NCI-H1436 treated with DMSO at 0.1 percent for 48 hours (cell line): ENCODE results near the gene CCDC117.
A peak's percentile ranks its signal among the peaks of the same experiment; 100 is the strongest.

Experiments used
- DNase-seq: peaks from one replicate; lab custom pipeline; 2025; lab: John Stamatoyannopoulos, UW

Gene CCDC117

DNA sequence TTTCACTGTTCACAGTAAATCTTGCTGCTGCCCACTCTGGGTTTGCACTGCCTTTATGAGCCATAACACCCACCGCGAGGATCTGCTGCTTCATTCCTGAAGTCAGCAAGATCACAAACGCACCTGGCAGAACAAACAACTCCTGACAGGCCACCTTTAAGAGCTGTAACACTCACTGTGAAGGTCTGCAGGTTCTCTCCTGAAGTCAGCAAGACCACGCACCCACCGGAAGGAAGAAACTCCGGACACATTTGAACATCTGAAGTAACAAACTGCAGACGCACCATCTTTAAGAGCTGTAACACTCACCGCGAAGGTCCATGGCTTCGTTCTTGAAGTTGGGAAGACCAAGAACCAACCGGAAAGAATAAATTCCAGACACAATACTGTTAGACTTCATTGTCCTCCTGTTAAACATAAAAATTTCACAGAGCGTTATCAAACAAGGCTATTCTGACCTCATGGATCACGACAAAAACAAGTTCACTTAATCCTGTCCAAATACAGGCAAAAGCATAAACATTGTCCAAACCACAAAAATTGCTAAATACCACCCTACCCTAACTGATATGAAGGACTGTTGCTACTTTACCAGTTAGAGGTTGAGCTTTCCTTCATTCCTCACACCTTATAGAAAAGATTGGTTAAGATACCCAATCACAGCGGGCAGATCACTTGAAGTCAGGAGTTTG lies 3.0 kb upstream of the CCDC117 start:
- DNase-seq, result no peak

- no peak for DNase-seq
These were observed 1.2 kb upstream of the CCDC117 start for GRCh38 chr22:28771195-28771791.

DNA sequence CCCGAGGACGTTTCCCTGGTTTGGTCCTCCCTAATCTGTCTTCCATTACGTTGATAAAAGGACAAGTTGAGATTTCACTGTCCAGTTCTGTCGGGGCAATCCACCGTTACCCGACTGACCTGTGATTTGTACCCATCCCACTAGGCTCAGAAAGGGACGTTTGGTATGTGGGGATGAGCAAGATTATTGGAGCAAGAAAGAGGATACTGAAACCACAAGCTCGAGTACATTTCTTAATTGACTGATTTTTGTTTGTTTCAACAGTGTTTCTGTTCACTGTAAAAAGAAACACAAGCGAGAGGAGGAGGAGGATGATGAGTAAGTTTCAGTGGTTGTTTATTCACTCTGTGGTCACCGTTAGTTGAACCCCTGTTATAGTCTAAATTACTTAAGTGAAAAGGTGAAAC lies 969 bp downstream of the CCDC117 start:
- DNase-seq, result no peak

DNA sequence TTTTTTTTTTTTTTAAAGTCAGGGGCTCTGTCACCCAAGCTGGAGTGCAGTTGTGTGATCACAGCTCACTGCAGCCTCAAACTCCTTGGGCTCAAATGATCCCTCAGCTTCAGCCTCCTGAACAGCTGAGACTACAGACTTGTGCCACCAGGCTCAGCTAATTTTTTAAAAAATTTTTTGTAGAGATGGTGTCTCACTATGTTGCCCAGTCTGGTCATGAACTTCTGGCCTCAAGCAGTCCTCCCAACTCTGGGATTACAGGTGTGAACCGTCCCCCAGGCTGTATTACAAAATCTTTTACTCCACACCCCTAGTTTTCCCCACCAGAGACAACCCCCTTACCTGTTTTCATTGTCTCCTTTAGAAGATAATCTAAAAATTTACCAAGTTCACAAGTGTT lies 1.9 kb downstream of the CCDC117 start:
- DNase-seq, result no peak

DNA sequence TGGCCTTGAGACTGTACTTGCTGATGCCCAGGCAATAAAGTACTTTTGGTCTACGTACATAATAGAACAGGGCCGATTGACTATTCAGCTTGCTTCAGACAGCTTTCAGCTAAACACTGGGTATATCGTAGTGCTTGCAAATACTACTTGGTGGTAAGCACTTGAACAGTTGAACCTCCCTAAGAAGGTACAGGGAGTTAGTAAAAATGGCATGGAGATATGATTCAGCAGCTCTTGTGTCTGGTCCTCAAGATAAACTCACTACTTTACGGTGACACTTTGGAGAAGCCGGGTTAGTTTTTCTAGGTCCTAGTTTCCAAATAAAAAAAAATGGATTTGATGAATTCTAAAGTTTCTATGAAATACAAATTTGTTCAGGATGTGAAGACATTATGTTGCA lies 7.3 kb downstream of the CCDC117 start:
- DNase-seq, result no peak

- DNase-seq, result no peak
These were observed 7.8 kb downstream of the CCDC117 start for GRCh38 chr22:28780296-28780695.

DNA sequence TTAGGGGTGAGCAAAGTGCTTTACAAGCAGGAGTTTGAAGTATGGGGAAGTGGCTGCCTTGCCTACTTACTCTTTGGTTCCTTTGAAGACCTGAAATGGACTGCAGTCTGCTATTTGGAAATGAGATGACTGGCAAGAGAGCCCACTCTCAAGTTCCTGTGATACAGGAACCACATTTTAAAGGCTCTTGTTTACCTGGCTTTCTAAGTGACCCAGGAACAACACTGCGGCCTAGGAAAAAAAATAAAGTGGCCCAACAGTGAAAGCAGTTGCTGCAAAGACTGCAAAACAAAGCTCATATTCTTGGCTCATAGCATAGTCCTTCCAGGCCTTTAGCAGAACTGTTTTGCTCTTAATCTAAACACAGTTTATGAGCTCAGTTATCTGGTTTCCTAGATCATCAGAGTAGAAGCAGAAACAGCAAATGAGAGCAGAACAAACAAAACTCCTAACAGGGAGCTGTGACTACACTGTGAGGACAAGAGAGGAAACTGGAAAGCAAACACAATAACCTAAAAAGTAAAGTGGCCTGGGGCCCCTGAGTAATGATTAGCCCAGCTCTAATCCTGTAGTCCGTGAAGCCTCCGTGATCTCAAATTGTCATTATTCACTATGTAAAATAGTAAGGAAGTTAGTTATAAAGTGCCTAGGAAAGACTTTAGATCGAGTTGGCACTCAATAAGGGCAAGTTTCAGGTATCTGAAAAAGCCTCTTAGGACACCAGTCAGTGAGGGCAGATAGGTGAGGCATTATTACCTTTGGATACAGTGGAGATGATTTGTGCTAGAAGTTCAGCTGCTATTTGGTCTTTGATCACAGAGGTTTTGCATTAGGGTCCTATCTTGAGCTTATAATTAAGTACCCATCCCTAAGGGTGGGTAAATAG lies 11.5 kb downstream of the CCDC117 start:
- DNase-seq, result no peak

DNA sequence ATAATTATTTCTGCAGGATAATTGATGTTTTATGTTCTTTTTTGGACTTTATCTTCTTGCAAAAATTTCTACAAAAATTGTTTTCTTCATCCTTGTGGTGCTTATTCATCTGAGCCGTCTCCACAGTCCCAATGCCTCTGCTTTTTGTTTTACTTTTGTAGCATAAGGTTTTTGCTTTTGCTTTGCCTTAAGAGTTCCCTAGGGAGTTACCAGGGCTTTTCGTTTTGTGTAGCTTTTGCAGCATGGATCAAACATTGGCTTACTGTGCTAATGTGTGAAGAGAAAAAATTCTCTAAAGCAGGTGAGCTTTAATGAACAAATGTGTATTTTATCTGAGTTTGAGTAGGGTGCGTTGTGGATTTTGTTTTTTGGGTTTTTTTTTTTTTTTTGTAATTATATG lies 16.1 kb downstream of the CCDC117 start:
- no peak for DNase-seq

- DNase-seq, result no peak
These were observed 18.6 kb downstream of the CCDC117 start for GRCh38 chr22:28791124-28791523.

- DNase-seq, result no peak
These were observed 19.5 kb downstream of the CCDC117 start for GRCh38 chr22:28791841-28792490.

DNA sequence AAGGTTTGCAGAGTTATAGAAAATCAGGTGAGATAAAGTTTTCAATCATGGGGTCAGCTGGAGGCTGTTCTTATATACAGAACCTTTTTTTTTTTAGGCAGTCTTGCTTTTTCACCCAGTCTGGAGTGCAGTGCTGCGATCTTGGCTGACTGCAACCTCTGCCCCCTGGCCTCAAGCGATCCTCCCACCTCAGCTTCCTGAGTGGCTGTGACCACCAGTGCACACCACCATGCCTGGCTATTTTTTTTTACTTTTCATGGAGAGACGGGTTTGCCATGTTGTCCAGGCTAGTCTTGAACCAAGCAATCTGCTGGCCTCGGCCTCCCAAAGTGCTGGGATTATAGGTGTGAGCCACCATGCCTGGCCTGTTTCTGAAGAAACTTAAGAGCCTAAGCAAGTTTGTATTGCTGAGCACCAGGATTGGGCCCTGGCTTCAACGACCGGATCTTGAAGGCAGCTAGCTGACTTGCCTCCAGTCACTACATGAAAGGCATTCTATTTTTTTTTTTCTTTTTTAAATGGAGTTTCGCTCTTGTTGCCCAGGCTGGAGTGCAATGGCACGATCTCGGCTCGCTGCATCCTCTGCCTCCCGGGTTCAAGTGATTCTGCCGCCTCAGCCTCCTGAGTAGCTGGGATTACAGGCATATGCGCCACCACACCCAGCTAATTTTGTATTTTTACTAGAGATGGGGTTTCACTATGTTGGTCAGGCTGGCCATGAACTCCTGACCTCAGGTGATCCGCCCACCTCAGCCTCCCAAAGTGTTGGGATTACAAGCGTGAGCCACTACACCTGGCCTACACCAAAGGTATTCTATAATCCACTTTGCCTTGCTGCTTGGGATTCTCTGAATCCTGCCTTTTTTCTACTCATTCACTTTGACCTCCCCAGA lies 20.2 kb downstream of the CCDC117 start:
- DNase-seq, result no peak

DNA sequence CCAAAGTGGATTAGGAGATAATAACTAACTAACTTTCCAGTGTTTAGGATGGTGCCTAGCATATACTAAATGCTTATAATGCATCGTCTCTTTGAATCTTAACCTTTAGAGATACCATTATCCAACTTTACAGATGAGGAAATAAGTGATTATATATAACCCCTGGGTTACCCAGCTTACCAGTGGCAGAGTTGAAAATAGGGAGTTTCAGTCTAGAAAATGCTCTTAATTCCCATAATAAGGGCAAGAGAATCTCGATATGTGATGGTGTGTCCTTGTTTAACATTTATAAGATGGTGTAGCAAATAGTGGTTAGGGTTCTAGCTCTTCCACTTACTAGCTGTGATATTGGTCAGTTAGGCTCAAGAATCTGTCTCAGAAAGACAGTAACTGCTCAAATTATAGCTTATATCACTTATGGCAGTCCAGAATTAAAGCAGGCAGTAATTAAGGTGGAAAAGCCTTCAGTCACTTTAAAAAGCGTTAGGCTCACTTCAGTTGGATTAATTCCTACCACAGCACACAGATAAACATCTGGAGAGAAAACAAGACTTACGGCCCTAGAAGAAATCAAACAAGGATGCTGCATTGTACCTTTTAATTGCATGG lies 21.6 kb downstream of the CCDC117 start:
- DNase-seq, result no peak

DNA sequence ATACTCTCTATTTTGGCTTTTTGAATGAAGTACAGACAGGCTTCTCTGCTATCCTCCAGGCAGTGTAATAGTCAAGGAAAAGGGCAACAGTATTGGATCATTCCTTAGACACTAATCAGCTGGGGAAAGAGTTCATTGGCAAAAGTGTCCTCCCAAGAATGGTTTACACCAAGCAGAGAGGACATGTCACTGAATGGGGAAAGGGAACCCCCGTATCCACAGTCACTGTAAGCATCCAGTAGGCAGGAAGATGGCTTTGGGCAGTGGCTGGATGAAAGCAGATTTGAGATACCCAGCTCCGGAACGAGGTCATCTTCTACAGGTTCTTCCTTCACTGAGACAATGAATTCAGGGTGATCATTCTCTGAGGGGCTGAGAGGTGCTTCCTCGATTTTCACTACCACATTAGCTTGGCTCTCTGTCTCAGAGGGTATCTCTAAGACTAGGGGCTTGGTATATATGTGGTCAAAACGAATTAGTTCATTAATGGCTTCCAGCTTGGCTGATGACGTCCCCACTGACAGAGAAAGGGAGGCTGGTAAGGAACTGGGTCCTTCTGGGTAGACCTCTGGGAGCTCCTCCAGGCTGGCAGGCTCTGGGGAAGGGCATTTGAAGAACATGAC lies 22.7 kb downstream of the CCDC117 start:
- no peak for DNase-seq

DNA sequence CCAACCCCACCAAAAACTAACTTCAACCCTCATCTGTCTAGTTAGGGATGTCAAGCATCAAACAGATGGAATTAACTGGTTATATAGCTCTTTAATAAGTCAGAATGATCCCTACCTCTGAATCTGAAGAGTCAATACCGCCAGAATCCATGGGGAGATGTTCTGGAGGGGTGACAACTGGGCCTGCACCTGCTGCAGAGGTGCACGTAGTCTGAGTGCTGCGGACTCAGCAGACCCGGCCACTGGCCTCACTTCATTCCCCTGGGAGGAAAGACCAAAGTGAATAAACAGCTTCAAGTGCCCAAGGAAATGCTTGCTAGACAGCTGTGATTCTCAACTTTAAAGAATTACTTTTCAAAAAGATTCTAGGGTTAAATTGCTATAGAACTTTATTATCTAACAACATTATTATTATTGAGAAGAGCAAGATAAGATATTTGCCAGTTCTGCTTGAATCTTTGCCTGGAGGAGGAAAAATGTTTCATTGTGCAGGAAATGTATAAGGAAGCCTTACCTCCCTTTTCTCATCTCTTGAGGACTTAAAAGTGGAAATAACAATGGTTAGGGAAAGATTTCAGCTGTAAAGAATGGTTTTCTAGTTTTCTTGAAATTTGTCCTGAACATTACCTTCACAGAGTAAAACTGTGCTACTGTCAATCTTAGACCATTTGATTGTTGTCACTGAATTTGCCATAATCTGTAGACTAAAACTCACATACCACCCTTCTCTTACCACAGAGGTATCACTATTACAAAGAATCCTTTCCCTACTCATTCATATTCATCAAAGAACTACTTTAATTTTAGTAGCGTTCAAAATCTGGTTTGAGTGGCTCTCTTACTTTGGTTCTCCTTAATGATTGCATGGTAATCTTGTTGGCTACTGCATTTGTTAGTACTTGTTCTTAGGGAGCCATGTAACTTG lies 23.7 kb downstream of the CCDC117 start:
- no peak for DNase-seq

DNA sequence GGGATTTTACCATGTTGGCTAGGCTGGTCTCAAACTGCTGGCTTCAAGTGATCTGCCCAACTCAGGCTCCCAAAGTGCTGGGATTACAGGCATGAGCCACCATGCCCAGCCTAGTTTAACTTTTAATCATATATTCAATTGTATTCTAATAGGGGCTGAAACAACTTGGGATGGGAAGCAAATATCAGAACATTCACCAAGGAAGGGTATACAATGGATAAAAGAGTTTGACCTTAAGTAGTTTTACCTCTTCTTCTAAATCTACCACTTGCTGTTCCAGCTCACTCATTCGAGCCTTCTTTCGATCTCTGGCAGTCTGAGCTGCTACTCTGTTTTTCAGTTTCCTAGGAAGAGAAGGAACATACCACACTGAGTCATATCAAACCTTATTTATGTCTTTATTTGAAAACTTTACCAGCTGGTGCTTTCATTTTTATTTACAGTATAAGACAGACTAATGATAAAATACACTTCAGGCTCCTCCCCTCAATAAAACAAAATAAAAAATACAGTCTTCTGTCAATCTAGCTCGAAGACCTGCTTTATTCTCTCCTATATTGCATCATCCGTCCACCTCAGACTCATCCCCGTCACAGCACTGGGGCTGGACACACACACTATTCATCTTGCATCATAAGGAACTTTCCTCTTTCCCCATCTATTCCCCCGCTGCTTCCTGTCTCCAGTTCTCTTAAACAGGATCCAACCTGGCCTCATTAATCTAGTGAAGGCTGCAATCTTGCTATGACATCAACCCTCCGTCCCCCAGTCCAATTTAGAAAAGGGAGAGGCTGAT lies 26.5 kb downstream of the CCDC117 start:
- no peak for DNase-seq

DNA sequence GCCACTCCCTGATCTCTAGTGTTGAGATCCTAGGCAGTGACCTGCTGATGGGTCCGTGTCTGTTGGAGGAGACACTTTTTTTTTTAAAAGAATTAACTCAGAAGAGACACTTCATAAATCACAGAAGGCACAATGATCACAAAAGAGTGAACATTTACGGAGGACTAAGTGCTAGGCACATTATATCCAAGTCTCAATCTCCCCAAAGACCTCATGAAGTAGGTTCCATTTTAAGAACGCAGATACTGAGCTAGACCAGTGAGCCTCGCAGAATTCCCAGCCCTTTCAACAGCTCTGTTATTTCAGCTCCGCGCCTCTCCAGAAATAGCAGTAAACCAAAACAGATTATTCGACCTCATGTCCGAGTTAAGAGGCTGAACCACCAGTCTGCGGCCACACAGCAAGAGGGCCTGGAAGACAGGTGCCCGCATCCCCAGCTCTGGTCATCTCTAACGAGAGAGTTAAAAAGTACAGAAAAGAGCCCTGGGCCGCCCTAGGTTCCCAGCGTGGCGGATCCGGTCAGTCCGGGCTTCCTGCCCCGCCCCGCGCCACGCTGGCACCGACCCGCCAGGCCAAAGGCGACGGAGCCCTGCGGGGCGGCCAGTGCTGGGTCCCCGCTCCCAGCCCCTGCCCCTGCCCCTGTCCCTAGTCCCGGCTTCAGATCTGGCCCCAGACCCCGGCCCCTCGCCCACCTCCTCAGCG lies 27.3 kb downstream of the CCDC117 start:
- no peak for DNase-seq

DNA sequence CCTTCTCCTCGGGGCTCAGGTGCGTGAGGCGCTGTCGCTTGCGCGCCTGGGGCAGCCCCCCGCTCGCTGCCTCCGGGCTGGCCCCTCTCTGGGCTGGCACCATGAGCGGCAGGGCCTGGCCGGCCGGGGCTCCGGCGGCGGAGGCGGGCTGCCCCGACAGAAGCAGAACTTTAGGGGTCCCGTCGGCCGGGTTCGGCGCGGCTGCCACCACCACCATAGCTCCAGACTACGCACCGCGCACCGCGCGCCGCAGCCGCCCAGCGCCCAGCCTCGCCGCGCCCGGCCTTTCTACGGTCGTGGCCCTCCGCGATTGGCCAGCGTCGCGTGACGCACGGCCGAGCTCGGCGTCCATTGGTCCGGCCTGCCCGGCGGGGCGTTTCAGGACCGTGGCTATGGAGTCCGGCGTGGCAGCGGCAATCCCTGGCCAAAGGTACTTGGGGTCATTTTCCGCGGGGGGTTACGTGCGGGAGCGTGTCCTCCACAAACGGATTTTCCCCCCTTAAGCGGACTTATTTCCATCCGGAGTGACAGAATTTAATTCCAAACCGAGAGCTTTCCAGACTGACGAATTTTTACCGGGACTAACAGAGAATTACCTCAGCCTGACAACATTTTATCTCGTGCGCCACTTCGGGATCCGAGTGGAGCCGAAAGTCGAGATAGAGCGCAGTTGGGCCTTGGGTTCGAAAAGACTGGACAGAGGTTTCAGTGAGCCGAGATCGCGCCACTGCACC lies 28.0 kb downstream of the CCDC117 start, which contains the start of gene XBP1:
Gene XBP1, minus strand, starts transcription at position 262 of the 734 bp plus-strand sequence.
- peak; percentile 51 for DNase-seq
